Amniotic stem cell (primary cell): ENCODE measurements around the gene PTGR2.
"Not testable (repeated sequence)": the region's sequence is repeated elsewhere in the genome, so short reads cannot be mapped to it uniquely, and the experiment has no call there.

ENCODE experiments used
- DNase-seq: peaks from one replicate; lab custom pipeline; 2025; lab: John Stamatoyannopoulos, UW

PTGR2 gene

GRCh38 chr14:73887318-73887616 is 35.6 kb downstream of the PTGR2 start:
- no peak for DNase-seq

- DNase-seq: no peak
Observed at GRCh38 chr14:73887694-73888459, 36.2 kb downstream of the PTGR2 start.

- no peak for DNase-seq
Observed at GRCh38 chr14:73888460-73888725, 36.8 kb downstream of the PTGR2 start.

DNA sequence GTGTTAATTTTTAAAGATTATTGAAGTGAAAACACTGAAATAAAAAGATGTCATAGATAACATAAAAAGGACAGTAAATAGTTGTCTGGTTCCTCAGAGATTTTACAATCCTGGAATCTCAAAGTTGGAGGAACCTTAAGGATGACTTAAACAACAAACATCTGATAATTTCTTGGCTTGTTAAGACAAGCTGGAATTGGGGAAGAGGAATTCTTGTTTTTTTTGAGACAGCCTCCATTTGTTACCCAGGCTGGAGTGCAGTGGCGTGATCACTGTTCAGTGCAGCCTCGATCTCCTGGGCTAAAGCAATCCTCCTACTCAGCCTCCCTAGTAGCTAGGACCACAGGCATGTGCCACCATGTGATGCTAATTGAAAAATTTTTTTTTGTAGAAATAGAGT is 37.3 kb downstream of the PTGR2 start:
- DNase-seq: no peak

DNA sequence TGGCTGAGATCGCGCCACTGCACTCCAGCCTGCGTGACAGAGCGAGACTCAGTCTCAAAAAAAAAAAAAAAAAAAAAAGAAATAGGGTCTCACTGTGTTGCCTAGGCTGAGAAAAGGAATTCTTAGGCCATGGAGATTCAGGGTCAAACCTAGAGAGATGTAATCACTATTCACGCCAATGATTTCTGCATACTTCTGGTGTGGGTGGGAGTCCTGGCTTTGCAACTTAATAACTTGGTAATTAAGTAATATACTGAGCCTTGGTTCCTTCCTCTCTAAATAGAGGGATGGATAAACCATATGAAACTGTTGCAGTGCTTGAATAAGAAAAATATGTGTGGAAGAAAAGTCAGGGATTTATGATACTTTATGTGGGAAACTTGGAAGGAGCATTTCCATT is 37.7 kb downstream of the PTGR2 start:
- DNase-seq: no peak

- not testable (repeated sequence) for DNase-seq
Observed at GRCh38 chr14:73894180-73894687, 42.6 kb downstream of the PTGR2 start.

- no peak for DNase-seq
Observed at GRCh38 chr14:73895939-73896338, 44.3 kb downstream of the PTGR2 start.

DNA sequence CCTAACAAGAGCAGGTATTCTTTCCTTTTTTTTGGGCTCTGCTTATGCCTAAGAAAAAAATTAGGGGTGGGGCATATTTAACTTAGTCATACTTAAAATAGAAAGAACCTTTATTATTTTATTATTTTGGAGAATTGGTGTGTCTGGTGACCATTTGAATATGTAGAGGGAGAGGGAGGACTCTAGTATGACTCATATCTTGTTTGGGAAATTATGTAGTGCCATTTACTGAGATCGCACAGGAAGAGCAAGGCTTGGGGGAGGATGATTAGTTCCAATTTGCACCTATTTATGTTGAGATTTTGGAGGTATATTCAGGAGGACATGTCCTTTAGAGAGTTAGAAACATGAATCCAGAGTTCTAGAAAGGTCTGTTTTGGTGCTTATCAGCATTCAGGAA is 44.9 kb downstream of the PTGR2 start:
- DNase-seq: no peak

- DNase-seq: no peak
Observed at GRCh38 chr14:73903028-73903427, 51.4 kb downstream of the PTGR2 start.

GRCh38 chr14:73909681-73910080 is 58.0 kb downstream of the PTGR2 start:
- no peak for DNase-seq

GRCh38 chr14:73913256-73913655 is 61.6 kb downstream of the PTGR2 start:
- DNase-seq: no peak

DNA sequence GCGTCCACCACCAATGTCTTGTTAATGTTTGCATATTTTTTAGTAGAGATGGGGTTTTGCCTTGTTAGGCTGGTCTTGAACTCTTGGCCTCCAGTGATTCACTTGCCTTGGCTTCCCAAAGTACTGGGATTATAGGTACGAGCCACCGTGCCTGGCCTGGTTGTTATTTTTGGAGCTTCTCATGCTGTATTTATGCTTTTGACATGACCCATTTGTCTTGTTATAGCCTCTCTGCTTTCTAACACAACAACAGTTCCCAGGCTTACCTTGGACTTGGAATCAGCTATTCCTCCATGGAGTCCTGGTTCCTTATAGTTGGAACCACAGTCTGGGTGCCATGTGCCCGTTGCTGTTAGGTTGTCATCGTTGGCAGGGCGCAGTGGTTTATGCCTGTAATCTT is 64.7 kb downstream of the PTGR2 start:
- DNase-seq: no peak

- DNase-seq: not testable (repeated sequence)
Observed at GRCh38 chr14:73919457-73919856, 67.8 kb downstream of the PTGR2 start.

GRCh38 chr14:73924337-73924736 is 72.7 kb downstream of the PTGR2 start:
- no peak for DNase-seq
